GM21786 (cell line): ENCODE results near the gene RASGRF1.

Experiments
- ATAC-seq: cut with Tn5 transposase; IDR thresholded peaks from one replicate; pipeline ENCODE4 v1.9.1; 2021; ENCODE audit not compliant: unreplicated experiment

Gene RASGRF1

GRCh38 chr15:78921517-78921916 is 169.1 kb downstream of the RASGRF1 start:
- no peak for ATAC-seq

GRCh38 chr15:78917888-78918287 is 172.7 kb downstream of the RASGRF1 start:
- ATAC-seq, result no peak

- ATAC-seq, result no peak
Measured at GRCh38 chr15:78916088-78916487, 174.5 kb downstream of the RASGRF1 start.

- ATAC-seq, result no peak
Measured at GRCh38 chr15:78915341-78916087, 175.1 kb downstream of the RASGRF1 start.

- ATAC-seq, result no peak
Measured at GRCh38 chr15:78914027-78914764, 176.4 kb downstream of the RASGRF1 start.

GRCh38 chr15:78913012-78913411 is 177.6 kb downstream of the RASGRF1 start:
- ATAC-seq, result no peak

GRCh38 chr15:78912316-78912715 is 178.3 kb downstream of the RASGRF1 start:
- no peak for ATAC-seq

- ATAC-seq, result no peak
Measured at GRCh38 chr15:78910271-78910670, 180.3 kb downstream of the RASGRF1 start.
